Activated CD4-positive, alpha-beta T cell treated with anti-CD3 and anti-CD28 coated beads, Interleukin-2, Interleukin-4, amounts not matched to agents 100 ng/mL and 50 ng/mL, durations not matched to agents 16 hours and 8 hours (primary cell): ENCODE measurements around the gene TMEM8B.
A peak's percentile ranks its signal among the peaks of the same experiment; 100 is the strongest.

Source experiments
- DNase-seq: peaks from one replicate; pipeline ENCODE4 v3.0.0-alpha.2; 2020; ENCODE audit warnings: low spot score

TMEM8B gene

GRCh38 chr9:35841645-35841900 lies 12.5 kb downstream of the TMEM8B start:
- no peak for DNase-seq

- DNase-seq = no peak
Measured at GRCh38 chr9:35842020-35842745, 13.2 kb downstream of the TMEM8B start.

- no peak for DNase-seq
Measured at GRCh38 chr9:35842795-35843194, 13.8 kb downstream of the TMEM8B start.

GRCh38 chr9:35844628-35845270 lies 15.7 kb downstream of the TMEM8B start:
- no peak for DNase-seq

- no peak for DNase-seq
Measured at GRCh38 chr9:35845824-35846771, 17.1 kb downstream of the TMEM8B start.

- peak; percentile 14 for DNase-seq
Measured at GRCh38 chr9:35847792-35848572, 19.0 kb downstream of the TMEM8B start.

GRCh38 chr9:35852267-35852815 lies 23.3 kb downstream of the TMEM8B start:
- no peak for DNase-seq

GRCh38 chr9:35852876-35853865 lies 24.1 kb downstream of the TMEM8B start:
- DNase-seq = no peak

GRCh38 chr9:35854091-35854762 lies 25.2 kb downstream of the TMEM8B start:
- DNase-seq = no peak

GRCh38 chr9:35856206-35856605 lies 27.2 kb downstream of the TMEM8B start:
- no peak for DNase-seq

GRCh38 chr9:35856882-35857281 lies 27.9 kb downstream of the TMEM8B start:
- no peak for DNase-seq

GRCh38 chr9:35858458-35858857 lies 29.4 kb downstream of the TMEM8B start:
- no peak for DNase-seq

GRCh38 chr9:35859310-35859989 lies 30.4 kb downstream of the TMEM8B start:
- no peak for DNase-seq

GRCh38 chr9:35859990-35860339 lies 30.9 kb downstream of the TMEM8B start:
- DNase-seq = no peak

- no peak for DNase-seq
Measured at GRCh38 chr9:35861161-35861897, 32.3 kb downstream of the TMEM8B start.

GRCh38 chr9:35862328-35862727 lies 33.3 kb downstream of the TMEM8B start:
- no peak for DNase-seq

GRCh38 chr9:35863583-35863982 lies 34.6 kb downstream of the TMEM8B start:
- DNase-seq = no peak

GRCh38 chr9:35864695-35865255 lies 35.7 kb downstream of the TMEM8B start:
- no peak for DNase-seq
